ENCODE measurements around the gene EPHB2.

- TF ChIP-seq, protein P1, sequence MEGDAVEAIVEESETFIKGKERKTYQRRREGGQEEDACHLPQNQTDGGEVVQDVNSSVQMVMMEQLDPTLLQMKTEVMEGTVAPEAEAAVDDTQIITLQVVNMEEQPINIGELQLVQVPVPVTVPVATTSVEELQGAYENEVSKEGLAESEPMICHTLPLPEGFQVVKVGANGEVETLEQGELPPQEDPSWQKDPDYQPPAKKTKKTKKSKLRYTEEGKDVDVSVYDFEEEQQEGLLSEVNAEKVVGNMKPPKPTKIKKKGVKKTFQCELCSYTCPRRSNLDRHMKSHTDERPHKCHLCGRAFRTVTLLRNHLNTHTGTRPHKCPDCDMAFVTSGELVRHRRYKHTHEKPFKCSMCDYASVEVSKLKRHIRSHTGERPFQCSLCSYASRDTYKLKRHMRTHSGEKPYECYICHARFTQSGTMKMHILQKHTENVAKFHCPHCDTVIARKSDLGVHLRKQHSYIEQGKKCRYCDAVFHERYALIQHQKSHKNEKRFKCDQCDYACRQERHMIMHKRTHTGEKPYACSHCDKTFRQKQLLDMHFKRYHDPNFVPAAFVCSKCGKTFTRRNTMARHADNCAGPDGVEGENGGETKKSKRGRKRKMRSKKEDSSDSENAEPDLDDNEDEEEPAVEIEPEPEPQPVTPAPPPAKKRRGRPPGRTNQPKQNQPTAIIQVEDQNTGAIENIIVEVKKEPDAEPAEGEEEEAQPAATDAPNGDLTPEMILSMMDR (conservative IDR thresholded peaks at IDR 0.05; ENCODE audit: low read depth, low read length): no peak
- no peak for TF ChIP-seq MAZ (IDR thresholded peaks at IDR 0.05; ENCODE audit: borderline replicate concordance, low read depth, low read length)
- no peak for TF ChIP-seq ELK1 (IDR thresholded peaks at IDR 0.05; ENCODE audit: borderline replicate concordance, low read depth, low read length)
- TF ChIP-seq RAD21 (IDR thresholded peaks at IDR 0.05; ENCODE audit: low read length): no peak
- TF ChIP-seq POLR2A (IDR thresholded peaks at IDR 0.05; ENCODE audit: low read depth, low read length): no peak
- TF ChIP-seq CEBPB (IDR thresholded peaks at IDR 0.05; ENCODE audit: low read depth, low read length): no peak
- TF ChIP-seq SMC3 (IDR thresholded peaks at IDR 0.05; ENCODE audit: low read depth, low read length): no peak
- TF ChIP-seq MAFK (IDR thresholded peaks at IDR 0.05; ENCODE audit: low read depth, low read length): no peak
- no peak for TF ChIP-seq MXI1 (IDR thresholded peaks at IDR 0.05; ENCODE audit: borderline replicate concordance, low read depth, low read length)
- TF ChIP-seq RCOR1 (IDR thresholded peaks at IDR 0.05; ENCODE audit: insufficient replicate concordance, low read length): no peak
These were observed 136.6 kb downstream of the EPHB2 start for GRCh38 chr1:22847249-22847648.

Data from IMR-90 (cell line).